MM.1S (cell line): ENCODE measurements around the gene DGUOK.

Experiments
- DNase-seq: peaks from one replicate; pipeline ENCODE4 v3.0.0-alpha.2; 2015
- H2AFZ ChIP-seq: fragments of 300-600 bp; sonication (generic); 2 replicates; pipeline ENCODE4 v1.6.0; 2016; ENCODE audit warnings: antibody characterized with exemption, low read length
- H3F3A ChIP-seq: fragments of 300-600 bp; sonication (generic); 2 replicates; pipeline ENCODE4 v1.6.1; 2016; ENCODE audit warnings: mild to moderate bottlenecking, antibody characterized with exemption, low read length, moderate library complexity, mixed read lengths; ENCODE audit not compliant: insufficient read depth
- H3K27ac ChIP-seq: fragments of 300-600 bp; sonication (generic); 2 replicates; pipeline ENCODE4 v1.5.1; 2016; ENCODE audit warnings: mild to moderate bottlenecking, low read length
- H3K27me3 ChIP-seq: fragments of 300-600 bp; sonication (generic); replicated peaks from 2 replicates; pipeline ENCODE4 v1.6.0; 2016; ENCODE audit warnings: low read length; ENCODE audit not compliant: insufficient read depth
- H3K36me3 ChIP-seq: fragments of 300-600 bp; sonication (generic); replicated peaks from 2 replicates; pipeline ENCODE4 v1.6.1; 2016; ENCODE audit warnings: mild to moderate bottlenecking, low read length, mixed read lengths; ENCODE audit not compliant: insufficient read depth
- H3K4me1 ChIP-seq: fragments of 300-600 bp; sonication (generic); 2 replicates; pipeline ENCODE4 v1.6.1; 2016; ENCODE audit warnings: low read length, mixed read lengths
- H3K4me2 ChIP-seq: fragments of 300-600 bp; sonication (generic); 2 replicates; pipeline ENCODE4 v1.6.0; 2016; ENCODE audit warnings: low read depth, low read length
- H3K4me3 ChIP-seq: fragments of 300-600 bp; sonication (generic); 2 replicates; pipeline ENCODE4 v1.5.1; 2016; ENCODE audit warnings: low read length, mixed read lengths
- H3K79me2 ChIP-seq: fragments of 300-600 bp; sonication (generic); 2 replicates; pipeline ENCODE4 v1.6.1; 2016; ENCODE audit warnings: mixed run types, low read length, mixed read lengths
- H3K9ac ChIP-seq: fragments of 300-600 bp; sonication (generic); 2 replicates; pipeline ENCODE4 v1.6.1; 2016; ENCODE audit warnings: low read length, mixed read lengths
- H3K9me2 ChIP-seq: fragments of 300-600 bp; sonication (generic); replicated peaks from 2 replicates; pipeline ENCODE4 v1.6.1; 2016; ENCODE audit warnings: mild to moderate bottlenecking, low read length, mixed read lengths; ENCODE audit not compliant: insufficient read depth
- H3K9me3 ChIP-seq: fragments of 300-600 bp; sonication (generic); replicated peaks from 2 replicates; pipeline ENCODE4 v1.6.1; 2016; ENCODE audit warnings: mild to moderate bottlenecking, low read length, mixed read lengths; ENCODE audit not compliant: insufficient read depth
- H4K20me1 ChIP-seq: fragments of 300-600 bp; sonication (generic); 2 replicates; pipeline ENCODE4 v1.6.1; 2016; ENCODE audit warnings: mild to moderate bottlenecking, low read length, moderate library complexity, mixed read lengths; ENCODE audit not compliant: insufficient read depth
- EZH2 ChIP-seq: fragments of 300-600 bp; sonication (generic); optimal IDR thresholded peaks from 2 replicates; pipeline ENCODE3; 2017; ENCODE audit warnings: low read depth, mild to moderate bottlenecking, antibody characterized with exemption, low read length, mixed read lengths
- EZH2phosphoT487 ChIP-seq: fragments of 300-600 bp; sonication (generic); IDR thresholded peaks from 2 replicates; pipeline ENCODE4 v1.6.1; 2018; ENCODE audit warnings: antibody characterized with exemption, low read length
- TF ChIP-seq, protein P1 (sequence below): fragments of 300-600 bp; sonication (generic); IDR thresholded peaks from 2 replicates; pipeline ENCODE4 v1.5.1; 2016; ENCODE audit warnings: antibody characterized with exemption, low read length, mixed read lengths

DGUOK gene

DNA sequence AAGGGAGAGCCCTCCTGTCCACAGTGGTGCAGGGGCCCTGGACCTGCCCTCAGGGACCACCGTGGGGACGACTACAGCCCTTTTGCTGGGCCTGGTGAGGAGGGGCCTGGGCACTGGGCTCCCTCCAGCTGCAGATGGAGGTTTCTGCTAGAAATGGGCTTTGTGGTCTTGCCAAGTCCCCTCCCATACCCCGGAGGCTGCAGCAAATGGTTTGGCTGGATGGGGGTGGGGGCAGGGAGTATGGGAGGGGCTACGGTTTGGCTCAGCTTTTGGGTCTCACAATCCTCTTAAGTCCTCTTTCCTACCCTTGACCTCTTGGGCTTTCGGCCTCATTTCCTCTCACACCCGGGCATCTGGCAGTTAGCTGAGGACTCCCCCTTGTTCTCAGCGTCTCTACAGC lies 79.8 kb downstream of the DGUOK start:
- Histone ChIP-seq H3K4me1 (no peaks in the 10 kb centered on the region), H2AFZ (no peak overlapping the region), H3K27ac (no peak overlapping the region), H3F3A (0 out of 2 replicates have a peak, but pooled peaks cover 5% of the 10 kb centered on the region), H3K9me3 (no peaks in the 10 kb centered on the region), H3K4me3 (no peak overlapping the region), H3K27me3 (no peaks in the 10 kb centered on the region), H3K4me2 (no peak overlapping the region), H3K36me3 (no peaks in the 10 kb centered on the region), H3K79me2 (peaks cover 71% of the 10 kb centered on the region), H3K9me2 (no peaks in the 10 kb centered on the region), H4K20me1 (peaks cover 5% of the 10 kb centered on the region; the same call in 1 of the 2 replicates), H3K9ac (no peak overlapping the region)
- TF ChIP-seq, protein P1, sequence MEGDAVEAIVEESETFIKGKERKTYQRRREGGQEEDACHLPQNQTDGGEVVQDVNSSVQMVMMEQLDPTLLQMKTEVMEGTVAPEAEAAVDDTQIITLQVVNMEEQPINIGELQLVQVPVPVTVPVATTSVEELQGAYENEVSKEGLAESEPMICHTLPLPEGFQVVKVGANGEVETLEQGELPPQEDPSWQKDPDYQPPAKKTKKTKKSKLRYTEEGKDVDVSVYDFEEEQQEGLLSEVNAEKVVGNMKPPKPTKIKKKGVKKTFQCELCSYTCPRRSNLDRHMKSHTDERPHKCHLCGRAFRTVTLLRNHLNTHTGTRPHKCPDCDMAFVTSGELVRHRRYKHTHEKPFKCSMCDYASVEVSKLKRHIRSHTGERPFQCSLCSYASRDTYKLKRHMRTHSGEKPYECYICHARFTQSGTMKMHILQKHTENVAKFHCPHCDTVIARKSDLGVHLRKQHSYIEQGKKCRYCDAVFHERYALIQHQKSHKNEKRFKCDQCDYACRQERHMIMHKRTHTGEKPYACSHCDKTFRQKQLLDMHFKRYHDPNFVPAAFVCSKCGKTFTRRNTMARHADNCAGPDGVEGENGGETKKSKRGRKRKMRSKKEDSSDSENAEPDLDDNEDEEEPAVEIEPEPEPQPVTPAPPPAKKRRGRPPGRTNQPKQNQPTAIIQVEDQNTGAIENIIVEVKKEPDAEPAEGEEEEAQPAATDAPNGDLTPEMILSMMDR: no peak
- no peak for TF ChIP-seq EZH2
- no peak for TF ChIP-seq EZH2phosphoT487
- DNase-seq: no peak

DNA sequence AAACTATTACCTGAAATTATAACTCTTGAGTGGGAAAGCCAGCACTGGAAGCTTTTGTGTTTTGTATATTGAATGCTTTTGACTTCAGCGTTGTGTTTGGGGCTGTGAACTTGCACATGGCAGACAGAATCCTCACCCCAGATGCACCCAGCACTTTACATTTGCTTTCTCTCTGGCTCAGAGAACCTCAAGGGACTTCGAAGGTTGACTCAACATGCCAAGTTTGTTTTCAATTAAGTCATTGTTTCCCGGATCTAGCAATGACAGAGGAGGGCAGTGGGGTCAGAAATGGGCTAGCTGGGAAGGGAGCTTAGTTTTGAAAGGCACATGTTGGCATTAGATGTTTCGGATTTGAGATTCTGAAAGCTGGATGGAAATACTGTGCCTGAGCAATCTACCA lies 80.4 kb downstream of the DGUOK start:
- H4K20me1 ChIP-seq: peaks cover 4% of the 10 kb centered on the region; the same call in 1 of the 2 replicates
- DNase-seq: no peak

DNA sequence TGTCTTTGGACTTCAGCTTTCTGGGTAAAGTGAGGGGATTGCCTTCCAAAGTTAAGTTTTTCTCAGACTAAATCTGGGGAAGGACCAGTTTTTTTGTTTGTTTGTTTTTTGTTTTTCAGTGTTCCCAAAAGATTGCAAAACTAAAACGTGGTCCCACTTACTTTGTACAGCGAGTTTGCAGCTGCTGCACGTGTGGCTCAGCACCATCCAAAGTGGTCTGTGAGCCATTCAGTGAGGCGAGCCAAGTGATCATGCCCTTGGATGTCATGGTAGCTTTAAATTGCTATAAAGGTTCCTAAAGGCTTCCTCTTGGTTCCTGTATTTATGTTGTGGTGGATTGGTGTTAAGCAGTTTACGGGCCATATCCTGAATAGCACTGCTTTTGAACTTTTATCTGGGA lies 81.0 kb downstream of the DGUOK start:
- H4K20me1 ChIP-seq: peaks cover 4% of the 10 kb centered on the region; the same call in 1 of the 2 replicates
- no peaks in the 10 kb centered on the region for H3K4me1 ChIP-seq
- peaks cover 81% of the 10 kb centered on the region for H3K79me2 ChIP-seq
- H3K9ac ChIP-seq: no peak overlapping the region
- H3K27me3 ChIP-seq: no peaks in the 10 kb centered on the region
- TF ChIP-seq, protein P1: no peak
- no peaks in the 10 kb centered on the region for H3K9me3 ChIP-seq
- H3K36me3 ChIP-seq: no peaks in the 10 kb centered on the region
- no peaks in the 10 kb centered on the region for H3K9me2 ChIP-seq
- no peak overlapping the region for H3K4me2 ChIP-seq
- DNase-seq: no peak
- H2AFZ ChIP-seq: no peak overlapping the region
- H3K27ac ChIP-seq: no peak overlapping the region
- H3K4me3 ChIP-seq: no peak overlapping the region
- H3F3A ChIP-seq: no peaks in the 10 kb centered on the region

More for the DNA sequence above, 80.4 kb downstream of the DGUOK start:
- peaks cover 76% of the 10 kb centered on the region for H3K79me2 ChIP-seq
- no peak overlapping the region for H3K4me2 ChIP-seq
- H3K27me3 ChIP-seq: no peaks in the 10 kb centered on the region
- no peaks in the 10 kb centered on the region for H3K4me1 ChIP-seq
- no peaks in the 10 kb centered on the region for H3F3A ChIP-seq
- no peak for TF ChIP-seq EZH2
- TF ChIP-seq, protein P1: no peak
- no peaks in the 10 kb centered on the region for H3K9me2 ChIP-seq
- H3K27ac ChIP-seq: no peak overlapping the region
- no peak overlapping the region for H2AFZ ChIP-seq
- H3K9me3 ChIP-seq: no peaks in the 10 kb centered on the region
- H3K4me3 ChIP-seq: no peak overlapping the region
- no peaks in the 10 kb centered on the region for H3K36me3 ChIP-seq
- H3K9ac ChIP-seq: no peak overlapping the region
